Activated CD8-positive, alpha-beta memory T cell treated with anti-CD3 and anti-CD28 coated beads for 48 hours (primary cell): Measurements from ENCODE around the gene PRUNE2.

Experiments used
- DNase-seq, 3 experiments: peaks; one replicate each; pipeline ENCODE4 v3.0.0-alpha.2; 2020; ENCODE audit warnings: low read depth in 2 of 3, low spot score in 2 of 3

PRUNE2 gene

GRCh38 chr9:76662476-76663281, 243.2 kb downstream of the PRUNE2 start:
- no peak for DNase-seq

GRCh38 chr9:76658510-76659231, 247.2 kb downstream of the PRUNE2 start:
- no peak for DNase-seq

GRCh38 chr9:76657265-76657664, 248.6 kb downstream of the PRUNE2 start:
- DNase-seq: no peak

GRCh38 chr9:76655971-76656370, 249.9 kb downstream of the PRUNE2 start:
- DNase-seq: no peak

GRCh38 chr9:76655121-76655541, 250.8 kb downstream of the PRUNE2 start:
- no peak for DNase-seq

GRCh38 chr9:76654575-76654974, 251.3 kb downstream of the PRUNE2 start:
- no peak for DNase-seq

- DNase-seq: no peak
Measured at GRCh38 chr9:76654051-76654461, 251.9 kb downstream of the PRUNE2 start.

GRCh38 chr9:76652894-76653293, 253.0 kb downstream of the PRUNE2 start:
- no peak for DNase-seq

GRCh38 chr9:76651119-76651705, 254.7 kb downstream of the PRUNE2 start:
- no peak for DNase-seq

GRCh38 chr9:76650692-76651091, 255.2 kb downstream of the PRUNE2 start:
- DNase-seq: no peak

- DNase-seq: no peak
Measured at GRCh38 chr9:76649894-76650293, 256.0 kb downstream of the PRUNE2 start.

- no peak for DNase-seq
Measured at GRCh38 chr9:76646249-76646648, 259.7 kb downstream of the PRUNE2 start.

- no peak for DNase-seq
Measured at GRCh38 chr9:76644647-76645250, 261.2 kb downstream of the PRUNE2 start.

- DNase-seq: no peak
Measured at GRCh38 chr9:76644171-76644570, 261.7 kb downstream of the PRUNE2 start.

- no peak for DNase-seq
Measured at GRCh38 chr9:76643399-76644117, 262.4 kb downstream of the PRUNE2 start.

- DNase-seq: no peak
Measured at GRCh38 chr9:76642701-76643209, 263.2 kb downstream of the PRUNE2 start.

- DNase-seq: no peak
Measured at GRCh38 chr9:76642074-76642473, 263.8 kb downstream of the PRUNE2 start.

GRCh38 chr9:76638001-76638400, 267.9 kb downstream of the PRUNE2 start:
- no peak for DNase-seq

- no peak for DNase-seq
Measured at GRCh38 chr9:76637416-76637815, 268.5 kb downstream of the PRUNE2 start.

GRCh38 chr9:76634356-76635054, 271.4 kb downstream of the PRUNE2 start:
- DNase-seq: no peak
